GM23248 (cell line): ENCODE results near the gene MALT1.

Experiments used
- EZH2 ChIP-seq: fragments of 200-600 bp; sonication (generic); IDR thresholded peaks from 2 replicates; pipeline ENCODE4 v1.6.1; 2018; ENCODE audit warnings: antibody characterized with exemption, mild to moderate bottlenecking; ENCODE audit not compliant: insufficient read depth, poor library complexity, severe bottlenecking
- EZH2phosphoT487 ChIP-seq: fragments of 200-600 bp; sonication (generic); IDR thresholded peaks from 2 replicates; pipeline ENCODE4 v1.6.1; 2018; ENCODE audit warnings: antibody characterized with exemption, moderate library complexity, mild to moderate bottlenecking, low read depth; ENCODE audit not compliant: insufficient read depth

- no peak for TF ChIP-seq EZH2
- TF ChIP-seq EZH2phosphoT487 = no peak
Measured at GRCh38 chr18:58697146-58697545, 25.9 kb downstream of the MALT1 start.
